ENCODE results near the gene AKT3.

Gene AKT3

DNA sequence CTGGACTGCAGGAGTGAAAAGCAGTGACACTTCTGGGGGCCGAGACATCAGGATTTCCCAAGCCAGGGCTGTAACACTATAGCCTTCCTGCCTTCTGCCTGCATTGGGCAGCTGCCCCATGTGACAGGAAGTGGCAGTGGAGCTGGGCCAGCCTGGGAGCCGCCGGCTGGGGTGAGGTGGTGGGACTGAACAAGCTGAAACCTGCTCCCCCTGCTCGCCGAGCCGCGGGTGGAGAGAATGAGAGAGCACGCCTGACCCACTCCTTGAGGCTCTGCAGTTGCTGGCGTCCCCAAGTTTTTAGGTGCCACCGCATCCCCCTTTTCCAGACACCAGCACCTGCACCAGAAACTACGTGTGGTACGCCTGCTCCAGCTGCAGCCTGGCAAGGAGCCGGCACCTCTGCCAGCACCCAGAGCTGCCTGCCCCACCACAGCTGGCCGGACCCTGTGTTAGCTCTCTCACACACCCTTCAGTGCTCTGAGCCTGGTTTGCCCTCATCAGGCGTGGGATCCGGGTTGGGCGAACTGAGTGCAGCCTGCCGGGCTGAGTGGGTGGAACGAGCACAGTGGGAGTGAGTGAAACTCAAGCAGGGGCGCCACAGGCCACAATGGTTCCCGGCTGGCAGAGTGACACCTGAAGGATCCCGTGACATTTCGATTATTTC is 119.4 kb downstream of the AKT3 start:
- no peak for DNase-seq

DNA sequence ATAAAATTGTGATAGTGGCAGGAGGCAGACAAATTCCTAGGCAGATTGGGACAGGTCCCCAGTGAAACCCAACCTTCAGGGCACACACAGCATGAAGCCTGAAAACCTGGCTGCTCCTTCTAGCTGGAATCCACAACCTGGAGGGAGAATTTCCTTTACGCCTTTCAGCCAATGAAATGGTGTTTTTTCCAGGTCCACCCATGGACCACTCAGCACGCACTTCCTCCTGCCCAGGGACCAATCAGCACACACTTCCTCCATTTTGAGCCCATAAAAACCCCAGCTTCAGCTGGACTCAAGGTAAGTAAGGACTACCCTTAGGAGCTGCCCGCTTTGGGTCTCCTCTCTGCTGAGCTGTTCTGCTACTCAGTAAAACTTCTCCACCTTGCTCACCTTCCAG is 120.1 kb downstream of the AKT3 start:
- DNase-seq, result no peak

DNA sequence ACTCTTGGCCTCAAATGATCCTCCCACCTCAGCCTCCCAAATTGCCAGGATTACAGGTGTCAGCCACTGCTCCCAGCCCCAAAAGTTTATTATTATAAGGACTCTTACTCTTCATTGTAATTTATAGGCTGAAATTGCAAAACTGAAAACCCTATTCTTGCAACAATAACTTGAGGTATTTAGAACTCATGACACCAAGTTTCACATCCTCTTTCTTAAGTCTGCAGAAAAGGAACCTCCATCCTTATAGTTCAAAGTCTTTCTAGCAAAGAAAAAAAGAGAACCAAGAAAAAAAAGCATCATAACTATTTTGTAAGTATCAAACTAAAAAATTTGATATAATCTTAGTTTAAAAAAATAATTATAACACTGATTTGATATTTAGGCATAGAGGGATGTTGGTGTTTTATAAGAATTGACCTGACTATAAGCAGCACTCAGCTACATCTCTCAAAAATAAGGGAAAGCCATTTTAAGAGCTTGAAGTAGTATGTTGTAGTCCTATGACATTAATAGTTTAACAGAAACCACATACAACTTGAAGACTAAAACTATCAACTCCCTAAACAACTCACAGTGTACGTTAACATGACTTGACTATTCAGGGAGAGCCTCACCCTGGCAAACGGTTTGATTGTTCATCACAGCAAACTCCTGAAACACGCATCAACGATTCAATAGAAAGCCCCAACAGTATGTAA is 122.4 kb downstream of the AKT3 start:
- DNase-seq, result no peak

DNA sequence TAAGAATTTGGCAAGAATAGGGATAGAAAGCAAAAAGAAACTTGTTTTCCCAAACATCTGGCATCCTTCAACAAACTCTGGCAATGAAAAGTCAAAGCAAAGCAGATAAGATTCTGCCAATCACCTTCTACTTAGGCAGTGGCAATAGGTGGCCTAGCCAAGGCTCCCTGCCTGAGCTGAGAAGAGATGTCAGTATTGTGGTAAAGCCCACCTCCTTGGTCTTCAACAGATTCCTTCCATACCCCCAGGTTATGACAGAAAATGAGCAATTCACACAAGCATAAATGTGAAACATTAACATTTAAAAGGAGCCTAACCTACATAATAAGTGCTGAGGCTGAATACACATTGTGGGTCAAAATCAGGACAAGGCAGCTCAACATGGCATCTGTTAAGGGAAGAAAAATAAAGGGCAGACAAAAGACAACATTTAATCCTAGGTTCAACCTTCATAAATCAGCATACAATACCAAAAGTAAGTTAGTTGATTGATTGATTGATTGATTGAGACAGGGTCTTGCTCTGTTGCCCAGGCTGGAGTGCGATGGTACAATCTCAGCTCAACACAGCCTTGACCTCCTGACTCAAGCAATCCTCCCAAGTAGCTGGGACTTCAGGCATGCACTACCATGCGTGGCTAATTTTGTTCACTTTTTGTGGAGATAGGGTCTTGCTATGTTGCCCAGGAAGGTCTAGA is 123.1 kb downstream of the AKT3 start:
- no peak for DNase-seq

DNA sequence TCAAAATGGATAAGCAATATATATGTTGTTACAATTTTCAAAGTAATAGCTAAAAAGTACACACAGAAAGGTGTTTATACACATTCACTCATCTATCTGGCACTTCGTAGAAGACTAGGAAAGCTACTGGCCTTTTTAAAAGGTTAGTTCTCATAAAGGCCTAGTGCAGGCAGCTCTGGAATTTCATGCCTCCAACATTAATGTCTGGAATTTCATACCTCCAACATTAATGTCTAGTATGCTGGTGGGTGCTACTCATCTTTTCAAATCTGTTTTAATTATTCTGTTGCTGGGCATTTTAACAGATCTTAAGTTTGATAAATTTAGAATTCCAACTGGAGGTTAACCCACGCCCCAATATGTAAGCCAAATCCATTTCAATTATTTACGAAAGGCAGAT is 124.2 kb downstream of the AKT3 start:
- DNase-seq, result no peak

DNA sequence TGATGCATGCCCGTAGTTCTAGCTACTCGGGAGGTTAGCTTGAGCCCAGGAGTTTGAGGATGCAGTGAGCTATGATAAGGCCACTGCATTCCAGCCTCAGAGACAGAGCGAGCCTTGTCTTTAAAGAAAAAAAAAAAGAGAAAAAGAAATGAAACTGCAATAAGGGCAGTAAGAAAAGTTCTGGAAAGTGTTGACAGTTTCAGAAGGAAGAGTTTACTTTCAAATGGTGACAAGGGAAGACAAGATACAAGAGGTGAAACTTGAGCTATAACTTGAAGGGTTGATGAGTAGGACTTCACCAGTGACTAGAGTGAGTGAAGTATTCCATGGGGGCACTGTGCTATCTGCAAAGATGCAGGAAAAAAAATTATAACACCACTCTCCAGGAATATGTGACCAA is 125.0 kb downstream of the AKT3 start:
- DNase-seq, result no peak

DNA sequence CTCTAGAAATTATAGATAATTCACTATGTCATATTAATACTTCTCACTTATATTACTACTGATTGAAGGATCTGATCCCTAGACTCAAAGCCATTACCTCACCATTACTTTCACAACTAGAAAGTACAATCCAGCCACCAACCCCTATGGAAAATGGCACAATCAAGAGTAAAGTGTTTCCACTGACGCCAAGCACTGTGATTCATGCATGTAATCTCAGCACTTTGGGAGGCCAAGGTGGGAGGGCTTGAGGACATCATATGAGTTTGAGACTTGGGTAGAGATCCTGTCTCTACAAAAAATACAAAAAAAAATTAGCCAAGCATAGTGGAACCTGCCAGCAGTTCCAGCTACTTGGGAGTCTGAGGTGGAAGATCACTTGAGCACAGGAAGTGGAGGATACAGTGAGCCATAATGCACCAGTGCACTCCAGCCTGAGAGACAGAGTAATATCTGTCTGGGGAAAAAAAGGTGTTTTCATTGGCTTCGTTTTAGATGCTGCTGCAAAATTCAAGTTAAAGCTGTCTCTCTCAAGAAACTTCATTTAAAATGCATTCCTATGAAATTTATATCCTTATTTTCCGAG is 126.5 kb downstream of the AKT3 start:
- no peak for DNase-seq

DNA sequence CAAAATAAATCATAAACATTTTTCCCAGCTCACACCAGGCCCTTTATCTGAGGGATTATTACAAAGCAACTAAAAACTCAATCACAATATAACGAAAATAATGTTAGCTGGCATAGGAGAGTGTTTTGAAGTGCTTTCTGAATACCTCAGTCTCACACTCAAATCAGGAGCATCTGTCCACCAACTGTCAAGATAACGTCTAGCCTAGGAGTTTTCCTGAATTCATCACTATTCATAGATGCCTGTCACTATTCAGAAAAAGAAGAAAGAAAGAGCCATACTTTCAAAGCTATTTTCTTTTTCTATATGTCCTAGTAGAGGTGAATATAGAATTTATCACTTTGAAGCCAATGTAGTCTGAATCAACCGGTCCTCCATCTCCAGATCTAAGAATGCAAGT is 127.0 kb downstream of the AKT3 start:
- DNase-seq, result no peak

DNA sequence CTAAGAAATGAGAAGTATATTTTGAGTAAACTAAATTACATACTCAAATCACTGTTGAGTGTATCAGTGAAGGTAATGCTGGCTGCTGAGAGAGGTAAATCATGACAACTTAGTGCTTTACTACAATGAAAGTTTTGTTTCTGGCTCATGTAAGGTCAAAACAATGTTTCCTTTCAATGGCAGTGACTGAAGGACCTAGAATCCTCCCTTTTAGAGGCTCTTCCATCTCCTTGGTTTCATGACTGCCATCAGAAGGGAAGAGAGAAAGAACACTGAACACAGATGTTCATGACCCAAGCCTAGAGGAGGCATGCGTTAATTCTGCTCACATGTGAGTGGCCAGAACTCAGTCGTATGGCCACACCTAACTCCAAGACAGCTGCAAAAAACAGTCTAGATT is 130.6 kb downstream of the AKT3 start:
- DNase-seq, result no peak

DNA sequence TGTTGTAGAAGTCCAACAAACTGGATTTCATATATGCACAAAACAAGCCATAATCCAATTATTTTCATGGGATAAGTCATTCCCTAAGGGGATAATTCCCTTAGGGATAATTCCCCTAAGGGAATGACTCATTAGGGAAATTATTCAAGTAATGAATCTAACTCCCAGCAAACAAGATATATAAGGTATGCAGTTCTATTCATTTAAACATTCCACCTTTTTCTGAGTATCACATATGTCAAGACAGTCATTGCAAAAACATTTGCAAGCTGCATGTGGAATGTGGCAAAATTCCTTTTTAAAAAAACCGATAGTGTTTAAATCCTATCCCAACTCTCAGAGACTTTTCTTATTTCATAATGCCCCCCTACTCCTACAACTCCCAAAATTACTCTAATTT is 131.2 kb downstream of the AKT3 start:
- no peak for DNase-seq

DNA sequence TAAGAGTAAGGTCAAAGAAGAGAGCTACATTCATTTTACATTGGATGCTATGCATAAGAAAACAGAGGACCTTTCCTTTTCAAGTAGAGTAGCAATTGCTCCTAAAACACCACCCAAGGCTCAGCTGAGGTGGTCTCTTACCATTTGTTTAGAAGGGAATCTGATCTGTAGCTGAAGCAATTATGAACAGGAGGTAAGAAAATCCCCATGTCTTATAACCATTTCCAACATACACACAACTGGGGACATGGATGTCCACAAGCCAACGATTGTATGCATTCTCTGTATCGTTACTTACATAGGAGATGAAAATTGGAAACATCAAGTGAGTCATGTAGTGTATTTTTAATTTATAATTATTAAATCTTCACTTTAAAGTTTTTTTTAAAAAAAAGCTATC is 132.0 kb downstream of the AKT3 start:
- DNase-seq, result no peak

DNA sequence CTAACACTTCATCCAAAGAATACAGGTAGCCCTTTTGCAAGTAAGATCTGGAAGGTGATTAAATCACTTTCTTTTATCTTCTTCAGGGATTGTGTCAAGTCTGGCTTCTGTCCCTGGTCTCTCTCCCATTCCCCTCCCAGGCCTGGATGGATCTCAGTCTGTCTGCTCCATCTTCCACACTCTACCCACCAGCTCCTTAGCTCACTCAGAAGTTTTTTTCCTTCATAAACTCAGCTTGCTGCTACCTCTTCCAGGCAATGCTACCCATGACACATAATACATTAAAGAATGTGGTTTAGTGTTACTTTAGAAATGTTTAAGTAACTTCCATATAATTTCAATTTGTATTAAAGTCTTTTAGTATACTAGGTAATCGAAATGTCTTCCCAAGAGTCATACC is 133.1 kb downstream of the AKT3 start:
- no peak for DNase-seq

DNA sequence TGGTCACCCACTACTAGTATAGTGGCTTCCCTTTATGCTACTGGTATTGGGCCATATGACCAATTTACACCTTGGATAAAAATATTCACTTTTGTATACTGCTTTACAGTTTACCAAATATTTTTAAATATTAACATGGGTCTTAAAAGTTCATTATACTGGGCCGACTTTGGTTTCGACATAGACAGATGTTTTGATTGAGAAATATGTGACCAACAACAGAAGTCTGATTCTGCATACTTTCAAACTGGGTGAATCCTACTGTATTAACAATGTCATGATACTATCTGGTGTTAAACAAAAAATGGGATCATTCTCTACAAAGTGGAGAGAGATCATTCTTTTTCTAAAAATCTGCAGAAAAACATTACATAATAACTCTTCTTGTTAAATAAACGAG is 134.8 kb downstream of the AKT3 start:
- no peak for DNase-seq

DNA sequence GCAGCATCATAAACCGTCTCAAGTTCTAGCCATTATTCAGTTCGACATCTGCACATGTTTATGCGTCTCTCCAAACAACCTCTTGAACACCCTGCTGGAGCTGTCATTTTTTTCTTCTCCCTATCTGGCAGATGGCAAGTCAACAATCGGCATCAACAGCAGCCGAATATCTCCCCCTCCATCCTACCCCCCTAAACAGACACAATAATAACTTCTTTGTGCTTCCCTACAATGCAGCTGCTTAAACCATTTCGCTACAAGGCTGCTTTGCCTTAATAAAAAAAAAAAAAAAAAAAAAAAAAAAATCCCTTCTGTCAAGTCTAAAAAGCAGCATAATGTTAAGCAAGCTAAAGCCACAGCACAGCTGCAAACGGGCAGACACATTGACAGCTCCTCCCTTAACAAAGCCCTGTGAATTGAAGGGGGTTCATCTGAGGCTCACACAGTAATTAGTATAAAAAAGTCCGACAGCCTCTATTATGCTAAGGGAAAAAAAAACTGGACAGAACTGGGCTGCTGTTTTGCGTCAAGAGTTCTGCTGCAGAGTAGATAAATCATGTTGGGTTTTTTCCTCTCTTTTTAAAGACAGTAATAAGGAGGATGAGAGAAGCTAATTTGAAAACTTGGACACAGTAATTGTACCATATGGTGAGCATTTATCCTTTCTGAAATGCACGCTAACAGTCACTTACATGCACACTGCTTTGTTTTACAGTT is 136.4 kb downstream of the AKT3 start:
- no peak for DNase-seq

DNA sequence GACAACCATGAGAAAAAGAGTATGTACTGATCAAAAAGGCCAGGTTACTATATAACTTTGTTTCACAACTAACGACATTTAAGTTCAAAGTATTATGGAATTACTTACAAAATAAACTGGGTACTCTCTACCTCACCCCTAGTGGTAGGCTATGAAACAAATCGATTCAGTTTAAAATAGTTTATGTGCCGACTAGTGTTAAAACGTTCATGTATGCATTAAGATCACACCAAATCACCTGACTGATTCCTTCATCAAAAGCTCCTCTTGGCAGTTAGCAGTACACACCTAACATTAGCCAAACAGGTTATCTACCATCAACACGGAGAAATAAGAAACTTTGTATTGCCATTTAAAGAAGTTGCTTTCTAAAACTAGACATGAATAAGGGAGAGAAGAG is 137.1 kb downstream of the AKT3 start:
- no peak for DNase-seq

DNA sequence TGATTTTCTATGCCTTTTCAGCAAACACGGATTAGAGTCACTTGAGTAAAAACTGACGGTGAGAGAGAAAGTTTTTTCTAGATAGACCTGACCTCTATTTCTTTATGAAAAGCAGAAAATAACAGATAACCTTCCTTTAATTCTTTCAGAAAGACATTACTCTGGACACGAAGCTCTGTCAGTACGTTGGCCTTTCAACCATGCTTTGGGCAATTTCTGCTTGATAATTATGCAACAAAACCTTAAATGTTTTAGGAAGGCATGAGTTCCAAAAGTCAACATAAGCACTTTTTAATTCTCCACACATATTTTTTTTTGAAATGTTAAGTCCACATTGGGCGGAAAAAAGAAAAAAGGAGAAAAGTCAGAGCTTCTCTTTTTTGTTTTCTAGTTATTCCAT is 137.8 kb downstream of the AKT3 start:
- no peak for DNase-seq

DNA sequence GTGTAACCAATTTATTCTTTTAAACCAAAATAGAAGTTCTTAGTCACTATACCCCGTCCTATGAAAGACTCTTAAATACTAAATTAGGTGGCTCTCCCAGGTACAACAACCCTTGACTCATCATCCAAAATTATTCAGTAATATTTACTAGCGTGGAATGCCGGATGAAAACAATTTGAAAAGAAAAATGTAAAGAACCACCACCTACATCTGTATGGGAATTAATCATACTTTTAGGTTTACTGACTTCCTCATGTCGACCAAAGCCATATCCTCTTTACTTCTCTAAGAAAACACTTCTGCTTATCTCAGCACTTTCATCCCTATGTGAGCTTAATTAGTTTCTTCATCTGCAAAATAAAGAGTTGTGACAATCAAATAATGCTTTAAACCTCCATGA is 139.6 kb downstream of the AKT3 start:
- DNase-seq, result no peak

DNA sequence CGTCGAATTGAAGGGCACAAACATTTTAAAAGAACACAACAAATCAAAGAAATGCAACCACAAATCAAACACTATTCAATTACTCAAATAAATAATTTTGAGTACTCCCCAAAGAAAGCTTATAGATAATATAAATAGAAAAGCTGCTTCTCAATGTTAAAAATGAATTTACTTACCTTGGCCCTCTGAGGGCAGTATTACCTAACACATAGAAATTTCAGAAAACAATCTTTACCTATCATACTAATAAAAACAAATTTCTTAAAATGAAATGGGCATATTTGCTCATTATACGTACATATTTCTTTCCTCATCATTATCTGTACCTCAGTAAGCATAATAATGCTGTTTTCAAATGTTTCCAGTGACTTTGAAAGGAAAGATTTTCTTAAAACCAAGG is 141.8 kb downstream of the AKT3 start:
- no peak for DNase-seq

DNA sequence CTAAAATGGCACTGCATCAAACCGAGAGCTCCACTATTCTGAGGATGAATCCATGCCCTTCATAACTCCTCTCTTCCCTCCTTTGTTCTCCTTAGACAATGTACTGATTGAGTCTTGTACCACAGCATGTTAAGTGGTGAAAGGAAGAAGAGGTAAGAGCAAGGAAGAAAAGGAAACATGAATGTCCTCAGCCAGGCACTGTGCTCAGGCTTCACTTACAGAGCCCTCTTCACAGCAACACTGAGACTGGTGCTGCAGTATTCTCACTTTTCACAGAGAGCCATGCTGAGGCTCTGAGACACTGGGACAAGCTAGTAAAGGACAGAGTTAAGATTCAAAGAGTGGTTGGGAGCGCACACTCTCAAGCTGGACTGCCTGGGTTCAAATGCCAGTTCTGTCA is 143.5 kb downstream of the AKT3 start:
- DNase-seq, result no peak

DNA sequence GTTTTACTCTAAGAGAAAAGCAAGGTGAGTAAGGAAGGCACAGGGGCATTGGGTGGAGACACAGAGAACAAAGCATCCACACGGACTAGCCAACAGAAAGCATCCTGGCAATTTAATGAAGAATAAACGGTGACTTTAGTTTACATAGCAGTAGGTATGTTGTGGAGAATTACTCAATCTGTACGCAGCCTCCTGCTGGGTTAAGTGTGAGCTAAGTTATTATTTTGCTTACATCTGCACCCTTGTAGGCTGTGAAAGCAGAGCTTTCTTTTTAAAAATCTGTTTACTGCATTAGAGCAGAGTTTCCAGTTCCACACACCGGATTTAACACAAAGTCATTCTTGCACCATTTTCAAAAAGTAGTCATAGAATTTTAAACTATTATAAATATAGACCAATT is 144.5 kb downstream of the AKT3 start:
- no peak for DNase-seq

DNA sequence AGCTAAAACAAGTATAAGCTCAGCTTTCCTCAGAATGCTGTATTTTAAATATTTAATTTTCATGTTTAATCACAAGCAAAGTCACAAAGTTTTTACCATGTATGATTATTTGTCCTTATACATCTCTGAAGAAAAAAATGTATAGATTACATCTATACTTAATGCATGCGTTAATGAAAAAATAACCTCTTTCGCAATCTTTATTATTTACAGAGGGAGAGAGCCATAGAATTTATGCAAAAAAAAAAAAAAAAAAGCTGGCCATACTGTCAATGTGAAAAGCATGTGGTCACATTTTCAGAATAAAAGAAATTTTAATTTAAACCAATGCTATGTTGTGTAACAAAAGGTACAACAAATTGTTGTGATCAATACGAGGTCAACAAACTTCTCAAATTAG is 148.2 kb downstream of the AKT3 start:
- DNase-seq, result no peak

DNA sequence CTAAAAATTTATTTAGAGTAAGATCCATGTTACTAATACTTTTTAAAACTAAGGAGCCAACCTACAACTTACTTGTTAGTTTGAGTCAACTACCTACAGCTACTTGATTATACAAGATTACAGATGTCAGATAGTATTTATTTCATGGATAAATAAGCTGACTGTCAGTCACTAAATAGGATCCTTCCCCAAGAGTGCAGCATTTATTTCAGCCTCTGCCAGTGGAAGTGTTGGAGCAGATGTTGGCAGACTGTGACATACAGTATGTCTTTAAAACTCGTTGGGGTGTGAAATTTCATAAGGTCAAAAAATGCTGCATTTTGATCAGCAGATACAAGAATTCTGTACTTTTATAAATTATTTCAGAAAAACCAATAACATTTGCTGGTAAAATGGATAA is 156.2 kb downstream of the AKT3 start:
- DNase-seq, result no peak

DNA sequence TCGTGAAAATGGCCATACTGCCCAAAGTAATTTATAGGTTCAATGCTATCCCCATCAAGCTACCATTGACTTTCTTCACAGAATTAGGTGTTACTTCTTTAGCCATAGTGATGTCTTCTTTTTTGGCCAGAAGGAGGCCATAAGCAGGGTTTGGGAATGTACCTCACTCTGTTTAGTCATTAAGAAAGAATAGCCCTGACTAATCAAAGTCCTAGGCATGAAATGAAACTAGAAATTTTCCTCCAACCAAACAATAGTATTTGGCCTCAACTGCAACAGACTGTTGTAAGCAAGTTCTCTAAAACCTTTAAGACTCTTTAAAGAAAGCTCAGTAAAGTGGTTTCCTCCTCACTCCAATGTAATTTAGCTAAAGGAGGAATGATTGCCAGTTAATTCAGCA is 163.9 kb downstream of the AKT3 start:
- DNase-seq, result no peak

DNA sequence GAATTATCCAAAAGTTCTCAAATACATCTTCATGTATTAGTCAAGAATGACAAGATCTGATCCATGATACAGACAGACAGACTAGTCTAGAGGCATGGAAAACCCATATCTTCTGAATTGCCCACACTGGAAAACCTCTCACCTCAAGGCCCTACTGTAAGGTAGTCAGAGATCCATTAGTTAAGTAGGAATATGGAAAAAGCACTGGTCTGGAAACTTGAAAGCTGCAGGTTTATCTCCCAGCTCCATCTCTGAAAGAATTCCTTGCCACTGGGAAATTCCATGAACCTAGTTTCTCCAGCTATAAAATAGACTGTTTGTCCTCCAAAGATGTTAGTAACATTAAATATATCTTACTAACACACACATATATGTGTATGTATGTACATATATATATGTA is 169.2 kb downstream of the AKT3 start:
- DNase-seq, result no peak
